Measurements from ENCODE around the gene RARB. TPM values are rescaled to one million over a fixed set of nuclear protein-coding genes. Genes with fewer than 3 reads are reported as not detected.

RARB gene
- total and polyA plus RNA-seq, 9 of the 15 experiments (the other 6 are each of a cell fraction or from before 2014, with no cell fraction given): 0.15 to 1.3 (median 0.27) TPM

GRCh38 chr3:25386686-25387255 lies 41.3 kb upstream of the RARB start:
- ATAC-seq: no peak
- Histone ChIP-seq H2AFZ (ENCODE audit: low read depth, low read length) (no peak overlapping the region), H3K36me3 (ENCODE audit: control insufficient read depth, insufficient read depth, low read length) (no peaks in the 10 kb centered on the region), H3K9me3 (replicated peaks; ENCODE audit: control insufficient read depth, insufficient read depth, low read depth, low read length) (no peaks in the 10 kb centered on the region), H3K79me2 (ENCODE audit: control insufficient read depth, insufficient read depth, low read length) (no peaks in the 10 kb centered on the region), H4K20me1 (replicated peaks; ENCODE audit: control insufficient read depth, insufficient read depth, low read length) (no peaks in the 10 kb centered on the region), H3K9me1 (ENCODE audit: control insufficient read depth, insufficient read depth, low read length) (no peaks in the 10 kb centered on the region), H3K27ac (ENCODE audit: extremely low read depth, low read depth, low read length) (no peak overlapping the region), H3K9ac (ENCODE audit: insufficient read depth in 1 of 2, low read depth in 2 of 2, low read length in 2 of 2) (no peak overlapping the region), H3K4me3 (no peak overlapping the region), H3K27me3 (ENCODE audit: control insufficient read depth in 2 of 2, insufficient read depth in 2 of 2, low read length in 2 of 2) (no peaks in the 10 kb centered on the region), H3K4me1 (replicated peaks in 1 of 2; ENCODE audit: control insufficient read depth in 2 of 2, insufficient read depth in 2 of 2, low read length in 2 of 2) (no peaks in the 10 kb centered on the region), H3K4me2 (ENCODE audit: insufficient read depth, low read length) (no peak overlapping the region)
- intact Hi-C loops (cut with micrococcal nuclease): no loop called here
- WGBS (ENCODE audit: insufficient coverage, low coverage, missing lambda C conversion rate): 0% methylated on average over 4 of the region's 4 CpGs
- ChIA-PET CTCF (ENCODE audit: low intra/inter-chr PET ratio) (no interaction called here), POLR2A (no interaction called here)
- in situ Hi-C loops (cut with MboI): no loop called here
- FAIRE-seq: no peak
- no TSS peak for BruUV-seq (replicated peaks)
- no peak for TF ChIP-seq PHF21A (IDR thresholded peaks at IDR 0.05; ENCODE audit: borderline replicate concordance, low read depth)
- TF ChIP-seq NCOA6 (IDR thresholded peaks at IDR 0.05): no peak
- no peak for TF ChIP-seq NCOA2 (IDR thresholded peaks at IDR 0.05; ENCODE audit: partially characterized antibody in 2 of 2)
- no peak for TF ChIP-seq PRPF4 (IDR thresholded peaks at IDR 0.05; ENCODE audit: insufficient read depth, low read depth, low read length, poor library complexity, severe bottlenecking)
- TF ChIP-seq PURB (CRISPR knock-in tag; IDR thresholded peaks at IDR 0.05; ENCODE audit: low read depth): no peak
- no peak for TF ChIP-seq PKNOX1 (IDR thresholded peaks at IDR 0.05)
- TF ChIP-seq SETDB1 (IDR thresholded peaks at IDR 0.05; ENCODE audit: low read length): no peak
- TF ChIP-seq, protein P1, sequence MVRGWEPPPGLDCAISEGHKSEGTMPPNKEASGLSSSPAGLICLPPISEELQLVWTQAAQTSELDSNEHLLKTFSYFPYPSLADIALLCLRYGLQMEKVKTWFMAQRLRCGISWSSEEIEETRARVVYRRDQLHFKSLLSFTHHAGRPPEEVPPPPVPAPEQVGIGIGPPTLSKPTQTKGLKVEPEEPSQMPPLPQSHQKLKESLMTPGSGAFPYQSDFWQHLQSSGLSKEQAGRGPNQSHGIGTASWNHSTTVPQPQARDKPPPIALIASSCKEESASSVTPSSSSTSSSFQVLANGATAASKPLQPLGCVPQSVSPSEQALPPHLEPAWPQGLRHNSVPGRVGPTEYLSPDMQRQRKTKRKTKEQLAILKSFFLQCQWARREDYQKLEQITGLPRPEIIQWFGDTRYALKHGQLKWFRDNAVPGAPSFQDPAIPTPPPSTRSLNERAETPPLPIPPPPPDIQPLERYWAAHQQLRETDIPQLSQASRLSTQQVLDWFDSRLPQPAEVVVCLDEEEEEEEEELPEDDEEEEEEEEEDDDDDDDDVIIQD (CRISPR knock-in tag; IDR thresholded peaks at IDR 0.05): no peak
- TF ChIP-seq ZNF695 (CRISPR knock-in tag; IDR thresholded peaks at IDR 0.05): no peak
- TF ChIP-seq PHF20 (IDR thresholded peaks at IDR 0.05; ENCODE audit: partially characterized antibody): no peak
- no peak for TF ChIP-seq FOXA3 (CRISPR knock-in tag; conservative IDR thresholded peaks at IDR 0.05 in 1 of 2, IDR thresholded peaks at IDR 0.05 in 1 of 2)
- no peak for DNase-seq (ENCODE audit: extremely low read depth in 1 of 4, low spot score in 3 of 4)

All from K562 (cell line).